GDM1 (cell line): ENCODE results near the gene LPAR1.
"Not testable (repeated sequence)": the region's sequence is repeated elsewhere in the genome, so short reads cannot be mapped to it uniquely, and the experiment has no call there.

Experiments used
- DNase-seq: peaks from one replicate; lab custom pipeline; 2025; lab: John Stamatoyannopoulos, UW

Gene LPAR1

GRCh38 chr9:111038331-111039230, at the start of gene LPAR1:
Gene LPAR1, minus strand, starts transcription at chr9:111038470. Its CDS starts 66,353 bp downstream, at chr9:110972117.
- peak; percentile 34 for DNase-seq

- DNase-seq = no peak
Observed at GRCh38 chr9:111078391-111079038, 40.2 kb upstream of the LPAR1 start.

GRCh38 chr9:111076519-111076918, 38.2 kb upstream of the LPAR1 start:
- DNase-seq = no peak

GRCh38 chr9:111076042-111076441, 37.8 kb upstream of the LPAR1 start:
- DNase-seq = no peak

GRCh38 chr9:111074395-111074794, 36.1 kb upstream of the LPAR1 start:
- DNase-seq = peak; percentile 36

GRCh38 chr9:111069183-111069582, 30.9 kb upstream of the LPAR1 start:
- DNase-seq = no peak

GRCh38 chr9:111068771-111069170, 30.5 kb upstream of the LPAR1 start:
- no peak for DNase-seq

GRCh38 chr9:111068383-111068730, 30.1 kb upstream of the LPAR1 start:
- DNase-seq = no peak

GRCh38 chr9:111066468-111066867, 28.2 kb upstream of the LPAR1 start:
- no peak for DNase-seq

GRCh38 chr9:111065414-111065813, 27.1 kb upstream of the LPAR1 start:
- no peak for DNase-seq

- DNase-seq = no peak
Observed at GRCh38 chr9:111064160-111064837, 26.0 kb upstream of the LPAR1 start.

- DNase-seq = no peak
Observed at GRCh38 chr9:111063332-111063731, 25.1 kb upstream of the LPAR1 start.

- no peak for DNase-seq
Observed at GRCh38 chr9:111058166-111058565, 19.9 kb upstream of the LPAR1 start.

- no peak for DNase-seq
Observed at GRCh38 chr9:111056538-111056937, 18.3 kb upstream of the LPAR1 start.

- DNase-seq = no peak
Observed at GRCh38 chr9:111052791-111053190, 14.5 kb upstream of the LPAR1 start.

- no peak for DNase-seq
Observed at GRCh38 chr9:111051400-111051799, 13.1 kb upstream of the LPAR1 start.

GRCh38 chr9:111050819-111051218, 12.5 kb upstream of the LPAR1 start:
- no peak for DNase-seq

- DNase-seq = not testable (repeated sequence)
Observed at GRCh38 chr9:111047287-111047686, 9.0 kb upstream of the LPAR1 start.

GRCh38 chr9:111041902-111042301, 3.6 kb upstream of the LPAR1 start:
- no peak for DNase-seq

GRCh38 chr9:111040494-111040893, 2.2 kb upstream of the LPAR1 start:
- DNase-seq = no peak

GRCh38 chr9:111039231-111039906, 1.1 kb upstream of the LPAR1 start:
- DNase-seq = no peak

- DNase-seq = peak; percentile 56
Observed at GRCh38 chr9:111037708-111038330, 451 bp downstream of the LPAR1 start.
